GM21447 (cell line): Measurements from ENCODE around the gene CASP8AP2.
"Not testable (repeated sequence)": the region's sequence is repeated elsewhere in the genome, so short reads cannot be mapped to it uniquely, and the experiment has no call there.

Source experiments
- ATAC-seq: cut with Tn5 transposase; IDR thresholded peaks from one replicate; pipeline ENCODE4 v1.9.1; 2021; ENCODE audit not compliant: unreplicated experiment

CASP8AP2 gene

GRCh38 chr6:89886378-89887120 lies 56.9 kb downstream of the CASP8AP2 start:
- no peak for ATAC-seq

GRCh38 chr6:89887452-89888137 lies 57.9 kb downstream of the CASP8AP2 start:
- no peak for ATAC-seq

GRCh38 chr6:89888138-89888514 lies 58.4 kb downstream of the CASP8AP2 start:
- ATAC-seq: no peak

DNA sequence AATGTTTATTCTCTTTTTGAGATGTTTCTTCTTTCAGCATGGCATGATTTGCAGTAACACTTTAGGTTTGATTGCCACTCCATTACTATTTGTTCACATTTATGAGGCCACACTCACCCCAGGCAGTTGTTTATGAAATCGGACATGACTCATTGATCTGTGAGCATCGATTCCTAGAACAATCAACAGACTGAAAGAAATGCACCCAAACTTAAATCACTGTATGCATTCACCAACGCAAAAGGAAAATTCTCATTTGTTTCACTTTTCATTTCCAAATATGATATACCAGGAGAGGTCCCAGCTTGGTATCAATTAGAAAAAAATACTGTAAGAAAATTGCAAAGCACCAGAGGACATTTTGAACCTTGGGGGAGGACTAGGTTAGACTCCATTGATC lies 59.2 kb downstream of the CASP8AP2 start:
- no peak for ATAC-seq

DNA sequence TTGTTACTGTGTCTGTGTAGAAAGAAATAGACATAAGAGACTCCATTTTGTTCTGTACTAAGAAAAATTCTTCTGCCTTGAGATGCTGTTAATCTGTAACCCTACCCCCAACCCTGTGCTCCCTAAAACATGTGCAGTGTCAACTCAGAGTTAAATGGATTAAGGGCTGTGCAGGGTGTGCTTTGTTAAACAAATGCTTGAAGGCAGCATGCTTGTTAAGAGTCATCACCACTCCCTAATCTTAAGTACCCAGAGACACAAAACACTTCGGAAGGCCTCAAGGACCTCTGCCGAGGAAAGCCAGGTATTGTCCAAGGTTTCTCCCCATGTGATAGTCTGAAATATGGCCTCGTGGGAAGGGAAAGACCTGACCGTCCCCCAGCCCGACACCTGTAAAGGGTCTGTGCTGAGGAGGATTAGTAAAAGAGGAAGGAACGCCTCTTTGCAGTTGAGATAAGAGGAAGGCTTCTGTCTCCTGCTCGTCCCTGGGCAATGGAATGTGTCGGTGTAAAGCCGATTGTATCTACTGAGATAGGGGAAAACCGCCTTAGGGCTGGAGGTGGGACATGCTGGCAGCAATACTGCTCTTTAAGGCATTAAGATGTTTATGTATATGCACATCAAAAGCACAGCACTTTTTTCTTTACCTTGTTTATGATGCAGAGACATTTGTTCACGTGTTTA lies 61.3 kb downstream of the CASP8AP2 start:
- ATAC-seq: not testable (repeated sequence)

DNA sequence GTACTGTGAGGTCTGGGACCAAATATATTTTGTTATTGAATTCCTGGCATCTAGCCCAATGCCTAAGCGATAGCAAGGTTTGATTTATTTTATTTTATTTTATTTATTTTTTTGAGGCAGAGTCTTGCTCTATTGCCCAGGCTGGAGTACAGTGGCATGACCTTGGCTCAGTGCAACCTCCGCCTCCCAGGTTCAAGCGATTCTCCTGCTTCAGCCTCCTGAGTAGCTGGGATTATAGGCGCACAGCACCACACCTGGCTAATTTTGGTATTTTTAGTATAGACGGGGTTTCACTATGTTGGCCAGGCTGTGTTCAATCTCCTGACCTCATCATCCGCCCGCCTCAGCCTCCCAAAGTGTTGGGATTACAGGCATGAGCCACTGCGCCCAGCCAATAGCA lies 62.9 kb downstream of the CASP8AP2 start:
- not testable (repeated sequence) for ATAC-seq

DNA sequence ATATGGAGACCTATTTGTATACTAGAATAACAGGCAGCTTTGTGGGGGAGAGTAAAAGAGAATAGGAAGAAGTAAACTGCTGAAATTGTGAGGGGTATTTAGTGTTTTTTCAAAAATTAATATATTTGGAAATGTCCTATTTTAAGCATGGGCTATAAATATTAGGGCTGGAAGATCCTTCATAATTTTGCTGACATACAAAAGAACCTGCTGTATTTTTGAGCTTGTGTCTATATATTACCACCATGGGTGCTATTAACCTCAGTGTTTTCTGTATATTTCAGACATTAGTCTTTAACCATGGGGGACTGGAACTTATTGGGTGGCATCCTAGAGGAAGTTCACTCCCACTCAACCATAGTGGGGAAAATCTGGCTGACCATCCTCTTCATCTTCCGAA lies 64.5 kb downstream of the CASP8AP2 start, which contains the start of gene GJA10:
TSS of gene GJA10 (plus strand) at position 301 of the 400 bp plus-strand sequence. CDS start at position 301, 0 bp downstream.
- no peak for ATAC-seq

DNA sequence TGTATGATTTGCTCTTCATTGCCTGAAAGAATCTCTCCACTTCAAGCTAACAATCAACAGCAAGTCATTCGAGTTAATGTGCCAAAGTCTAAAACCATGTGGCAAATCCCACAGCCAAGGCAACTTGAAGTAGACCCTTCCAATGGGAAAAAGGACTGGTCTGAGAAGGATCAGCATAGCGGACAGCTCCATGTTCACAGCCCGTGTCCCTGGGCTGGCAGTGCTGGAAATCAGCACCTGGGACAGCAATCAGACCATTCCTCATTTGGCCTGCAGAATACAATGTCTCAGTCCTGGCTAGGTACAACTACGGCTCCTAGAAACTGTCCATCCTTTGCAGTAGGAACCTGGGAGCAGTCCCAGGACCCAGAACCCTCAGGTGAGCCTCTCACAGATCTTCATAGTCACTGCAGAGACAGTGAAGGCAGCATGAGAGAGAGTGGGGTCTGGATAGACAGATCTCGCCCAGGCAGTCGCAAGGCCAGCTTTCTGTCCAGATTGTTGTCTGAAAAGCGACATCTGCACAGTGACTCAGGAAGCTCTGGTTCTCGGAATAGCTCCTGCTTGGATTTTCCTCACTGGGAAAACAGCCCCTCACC lies 65.7 kb downstream of the CASP8AP2 start:
- no peak for ATAC-seq

GRCh38 chr6:89910001-89910901 lies 80.6 kb downstream of the CASP8AP2 start:
- ATAC-seq: not testable (repeated sequence)

GRCh38 chr6:89910902-89911240 lies 81.2 kb downstream of the CASP8AP2 start:
- ATAC-seq: no peak

GRCh38 chr6:89916136-89916920 lies 86.6 kb downstream of the CASP8AP2 start:
- no peak for ATAC-seq

- no peak for ATAC-seq
Observed at GRCh38 chr6:89917216-89917615, 87.5 kb downstream of the CASP8AP2 start.

- no peak for ATAC-seq
Observed at GRCh38 chr6:89917801-89918366, 88.2 kb downstream of the CASP8AP2 start.
